GM23338 (cell line): ENCODE measurements around the gene C11orf98.

Experiments
- CREB1 ChIP-seq: fragments of 250-450 bp; sonication (Bioruptor Pico); IDR thresholded peaks from 2 replicates; pipeline ENCODE4 v1.5.0; 2020; ENCODE audit warnings: low read depth, mild to moderate bottlenecking, moderate library complexity
- EZH2 ChIP-seq: fragments of 200-600 bp; sonication (generic); IDR thresholded peaks from one replicate; pipeline ENCODE4 v1.8.0; 2017; ENCODE audit warnings: antibody characterized with exemption, mild to moderate bottlenecking, low read depth; ENCODE audit not compliant: unreplicated experiment
- EZH2phosphoT487 ChIP-seq: fragments of 200-600 bp; sonication (generic); IDR thresholded peaks from one replicate; pipeline ENCODE4 v1.8.1; 2018; ENCODE audit warnings: antibody characterized with exemption; ENCODE audit not compliant: unreplicated experiment
- JUNB ChIP-seq: IDR thresholded peaks from one replicate; pipeline ENCODE4 v1.6.1; 2016; ENCODE audit warnings: antibody characterized with exemption; ENCODE audit not compliant: unreplicated experiment
- POLR2AphosphoS5 ChIP-seq: IDR thresholded peaks from 2 replicates; pipeline ENCODE4 v1.6.1; 2016; ENCODE audit warnings: antibody characterized with exemption, low read depth
- TF ChIP-seq, protein P1 (sequence below), 2 experiments: fragments of 200-600 bp in 1 of 2; sonication (generic) in 1 of 2; conservative IDR thresholded peaks; 2 replicates each; pipeline versions ENCODE4 v1.5.1 to v1.6.1; 2016 to 2017; ENCODE audit warnings: antibody characterized with exemption in 2 of 2, low read depth in 2 of 2, mild to moderate bottlenecking in 2 of 2, moderate library complexity in 1 of 2
- TF ChIP-seq, protein P2 (sequence below): IDR thresholded peaks from one replicate; pipeline ENCODE4 v1.6.1; 2018; ENCODE audit warnings: antibody characterized with exemption; ENCODE audit not compliant: unreplicated experiment
- TF ChIP-seq, protein P3 (sequence below): fragments of 250-450 bp; sonication (Bioruptor Pico); IDR thresholded peaks from 2 replicates; pipeline ENCODE4 v1.5.0; 2020; ENCODE audit warnings: mild to moderate bottlenecking, moderate library complexity

DNA sequence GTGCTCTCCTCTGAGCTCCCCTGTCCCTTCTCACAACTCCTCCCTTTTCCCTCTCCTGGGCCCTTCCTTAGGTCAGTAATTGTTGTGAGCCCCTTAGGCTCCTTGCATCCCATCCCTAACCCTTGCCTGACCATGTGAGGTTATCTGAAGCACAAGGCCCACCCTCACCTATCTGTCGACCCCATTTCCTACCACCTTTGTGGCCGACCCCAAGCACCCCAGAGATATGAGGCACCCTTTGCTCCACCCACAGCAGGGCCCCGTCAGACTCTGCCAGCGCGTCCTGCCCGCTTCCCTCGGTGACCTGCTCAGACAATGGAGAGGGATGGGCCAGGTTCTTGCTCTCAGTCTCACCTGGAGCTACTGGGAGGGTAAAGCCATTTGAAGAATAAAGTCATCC lies 43.8 kb upstream of the C11orf98 start:
- TF ChIP-seq CREB1 (CRISPR knock-in tag): no peak
- TF ChIP-seq, protein P1, sequence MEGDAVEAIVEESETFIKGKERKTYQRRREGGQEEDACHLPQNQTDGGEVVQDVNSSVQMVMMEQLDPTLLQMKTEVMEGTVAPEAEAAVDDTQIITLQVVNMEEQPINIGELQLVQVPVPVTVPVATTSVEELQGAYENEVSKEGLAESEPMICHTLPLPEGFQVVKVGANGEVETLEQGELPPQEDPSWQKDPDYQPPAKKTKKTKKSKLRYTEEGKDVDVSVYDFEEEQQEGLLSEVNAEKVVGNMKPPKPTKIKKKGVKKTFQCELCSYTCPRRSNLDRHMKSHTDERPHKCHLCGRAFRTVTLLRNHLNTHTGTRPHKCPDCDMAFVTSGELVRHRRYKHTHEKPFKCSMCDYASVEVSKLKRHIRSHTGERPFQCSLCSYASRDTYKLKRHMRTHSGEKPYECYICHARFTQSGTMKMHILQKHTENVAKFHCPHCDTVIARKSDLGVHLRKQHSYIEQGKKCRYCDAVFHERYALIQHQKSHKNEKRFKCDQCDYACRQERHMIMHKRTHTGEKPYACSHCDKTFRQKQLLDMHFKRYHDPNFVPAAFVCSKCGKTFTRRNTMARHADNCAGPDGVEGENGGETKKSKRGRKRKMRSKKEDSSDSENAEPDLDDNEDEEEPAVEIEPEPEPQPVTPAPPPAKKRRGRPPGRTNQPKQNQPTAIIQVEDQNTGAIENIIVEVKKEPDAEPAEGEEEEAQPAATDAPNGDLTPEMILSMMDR (conservative IDR thresholded peaks at IDR 0.05; ENCODE audit: low read depth in 2 of 2): no peak
- TF ChIP-seq EZH2: no peak
- TF ChIP-seq, protein P2, sequence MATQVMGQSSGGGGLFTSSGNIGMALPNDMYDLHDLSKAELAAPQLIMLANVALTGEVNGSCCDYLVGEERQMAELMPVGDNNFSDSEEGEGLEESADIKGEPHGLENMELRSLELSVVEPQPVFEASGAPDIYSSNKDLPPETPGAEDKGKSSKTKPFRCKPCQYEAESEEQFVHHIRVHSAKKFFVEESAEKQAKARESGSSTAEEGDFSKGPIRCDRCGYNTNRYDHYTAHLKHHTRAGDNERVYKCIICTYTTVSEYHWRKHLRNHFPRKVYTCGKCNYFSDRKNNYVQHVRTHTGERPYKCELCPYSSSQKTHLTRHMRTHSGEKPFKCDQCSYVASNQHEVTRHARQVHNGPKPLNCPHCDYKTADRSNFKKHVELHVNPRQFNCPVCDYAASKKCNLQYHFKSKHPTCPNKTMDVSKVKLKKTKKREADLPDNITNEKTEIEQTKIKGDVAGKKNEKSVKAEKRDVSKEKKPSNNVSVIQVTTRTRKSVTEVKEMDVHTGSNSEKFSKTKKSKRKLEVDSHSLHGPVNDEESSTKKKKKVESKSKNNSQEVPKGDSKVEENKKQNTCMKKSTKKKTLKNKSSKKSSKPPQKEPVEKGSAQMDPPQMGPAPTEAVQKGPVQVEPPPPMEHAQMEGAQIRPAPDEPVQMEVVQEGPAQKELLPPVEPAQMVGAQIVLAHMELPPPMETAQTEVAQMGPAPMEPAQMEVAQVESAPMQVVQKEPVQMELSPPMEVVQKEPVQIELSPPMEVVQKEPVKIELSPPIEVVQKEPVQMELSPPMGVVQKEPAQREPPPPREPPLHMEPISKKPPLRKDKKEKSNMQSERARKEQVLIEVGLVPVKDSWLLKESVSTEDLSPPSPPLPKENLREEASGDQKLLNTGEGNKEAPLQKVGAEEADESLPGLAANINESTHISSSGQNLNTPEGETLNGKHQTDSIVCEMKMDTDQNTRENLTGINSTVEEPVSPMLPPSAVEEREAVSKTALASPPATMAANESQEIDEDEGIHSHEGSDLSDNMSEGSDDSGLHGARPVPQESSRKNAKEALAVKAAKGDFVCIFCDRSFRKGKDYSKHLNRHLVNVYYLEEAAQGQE: no peak
- no peak for TF ChIP-seq POLR2AphosphoS5
- TF ChIP-seq, protein P3, sequence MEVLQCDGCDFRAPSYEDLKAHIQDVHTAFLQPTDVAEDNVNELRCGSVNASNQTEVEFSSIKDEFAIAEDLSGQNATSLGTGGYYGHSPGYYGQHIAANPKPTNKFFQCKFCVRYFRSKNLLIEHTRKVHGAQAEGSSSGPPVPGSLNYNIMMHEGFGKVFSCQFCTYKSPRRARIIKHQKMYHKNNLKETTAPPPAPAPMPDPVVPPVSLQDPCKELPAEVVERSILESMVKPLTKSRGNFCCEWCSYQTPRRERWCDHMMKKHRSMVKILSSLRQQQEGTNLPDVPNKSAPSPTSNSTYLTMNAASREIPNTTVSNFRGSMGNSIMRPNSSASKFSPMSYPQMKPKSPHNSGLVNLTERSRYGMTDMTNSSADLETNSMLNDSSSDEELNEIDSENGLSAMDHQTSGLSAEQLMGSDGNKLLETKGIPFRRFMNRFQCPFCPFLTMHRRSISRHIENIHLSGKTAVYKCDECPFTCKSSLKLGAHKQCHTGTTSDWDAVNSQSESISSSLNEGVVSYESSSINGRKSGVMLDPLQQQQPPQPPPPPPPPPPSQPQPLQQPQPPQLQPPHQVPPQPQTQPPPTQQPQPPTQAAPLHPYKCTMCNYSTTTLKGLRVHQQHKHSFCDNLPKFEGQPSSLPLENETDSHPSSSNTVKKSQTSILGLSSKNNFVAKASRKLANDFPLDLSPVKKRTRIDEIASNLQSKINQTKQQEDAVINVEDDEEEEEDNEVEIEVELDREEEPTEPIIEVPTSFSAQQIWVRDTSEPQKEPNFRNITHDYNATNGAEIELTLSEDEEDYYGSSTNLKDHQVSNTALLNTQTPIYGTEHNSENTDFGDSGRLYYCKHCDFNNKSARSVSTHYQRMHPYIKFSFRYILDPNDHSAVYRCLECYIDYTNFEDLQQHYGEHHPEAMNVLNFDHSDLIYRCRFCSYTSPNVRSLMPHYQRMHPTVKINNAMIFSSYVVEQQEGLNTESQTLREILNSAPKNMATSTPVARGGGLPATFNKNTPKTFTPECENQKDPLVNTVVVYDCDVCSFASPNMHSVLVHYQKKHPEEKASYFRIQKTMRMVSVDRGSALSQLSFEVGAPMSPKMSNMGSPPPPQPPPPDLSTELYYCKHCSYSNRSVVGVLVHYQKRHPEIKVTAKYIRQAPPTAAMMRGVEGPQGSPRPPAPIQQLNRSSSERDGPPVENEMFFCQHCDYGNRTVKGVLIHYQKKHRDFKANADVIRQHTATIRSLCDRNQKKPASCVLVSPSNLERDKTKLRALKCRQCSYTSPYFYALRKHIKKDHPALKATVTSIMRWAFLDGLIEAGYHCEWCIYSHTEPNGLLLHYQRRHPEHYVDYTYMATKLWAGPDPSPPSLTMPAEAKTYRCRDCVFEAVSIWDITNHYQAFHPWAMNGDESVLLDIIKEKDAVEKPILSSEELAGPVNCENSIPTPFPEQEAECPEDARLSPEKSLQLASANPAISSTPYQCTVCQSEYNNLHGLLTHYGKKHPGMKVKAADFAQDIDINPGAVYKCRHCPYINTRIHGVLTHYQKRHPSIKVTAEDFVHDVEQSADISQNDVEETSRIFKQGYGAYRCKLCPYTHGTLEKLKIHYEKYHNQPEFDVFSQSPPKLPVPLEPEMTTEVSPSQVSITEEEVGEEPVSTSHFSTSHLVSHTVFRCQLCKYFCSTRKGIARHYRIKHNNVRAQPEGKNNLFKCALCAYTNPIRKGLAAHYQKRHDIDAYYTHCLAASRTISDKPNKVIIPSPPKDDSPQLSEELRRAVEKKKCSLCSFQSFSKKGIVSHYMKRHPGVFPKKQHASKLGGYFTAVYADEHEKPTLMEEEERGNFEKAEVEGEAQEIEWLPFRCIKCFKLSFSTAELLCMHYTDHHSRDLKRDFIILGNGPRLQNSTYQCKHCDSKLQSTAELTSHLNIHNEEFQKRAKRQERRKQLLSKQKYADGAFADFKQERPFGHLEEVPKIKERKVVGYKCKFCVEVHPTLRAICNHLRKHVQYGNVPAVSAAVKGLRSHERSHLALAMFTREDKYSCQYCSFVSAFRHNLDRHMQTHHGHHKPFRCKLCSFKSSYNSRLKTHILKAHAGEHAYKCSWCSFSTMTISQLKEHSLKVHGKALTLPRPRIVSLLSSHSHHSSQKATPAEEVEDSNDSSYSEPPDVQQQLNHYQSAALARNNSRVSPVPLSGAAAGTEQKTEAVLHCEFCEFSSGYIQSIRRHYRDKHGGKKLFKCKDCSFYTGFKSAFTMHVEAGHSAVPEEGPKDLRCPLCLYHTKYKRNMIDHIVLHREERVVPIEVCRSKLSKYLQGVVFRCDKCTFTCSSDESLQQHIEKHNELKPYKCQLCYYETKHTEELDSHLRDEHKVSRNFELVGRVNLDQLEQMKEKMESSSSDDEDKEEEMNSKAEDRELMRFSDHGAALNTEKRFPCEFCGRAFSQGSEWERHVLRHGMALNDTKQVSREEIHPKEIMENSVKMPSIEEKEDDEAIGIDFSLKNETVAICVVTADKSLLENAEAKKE (CRISPR knock-in tag): no peak
- no peak for TF ChIP-seq EZH2phosphoT487
- TF ChIP-seq JUNB: no peak
